ENCODE data around the gene DNAH14. TPM values are rescaled to one million over a fixed set of nuclear protein-coding genes. Genes with fewer than 3 reads are reported as not detected.

Gene DNAH14
- total and polyA plus RNA-seq, 2 of the 8 experiments (the other 6 are each of a cell fraction or from before 2014, with no cell fraction given): 8.4 to 40.7 TPM

DNA sequence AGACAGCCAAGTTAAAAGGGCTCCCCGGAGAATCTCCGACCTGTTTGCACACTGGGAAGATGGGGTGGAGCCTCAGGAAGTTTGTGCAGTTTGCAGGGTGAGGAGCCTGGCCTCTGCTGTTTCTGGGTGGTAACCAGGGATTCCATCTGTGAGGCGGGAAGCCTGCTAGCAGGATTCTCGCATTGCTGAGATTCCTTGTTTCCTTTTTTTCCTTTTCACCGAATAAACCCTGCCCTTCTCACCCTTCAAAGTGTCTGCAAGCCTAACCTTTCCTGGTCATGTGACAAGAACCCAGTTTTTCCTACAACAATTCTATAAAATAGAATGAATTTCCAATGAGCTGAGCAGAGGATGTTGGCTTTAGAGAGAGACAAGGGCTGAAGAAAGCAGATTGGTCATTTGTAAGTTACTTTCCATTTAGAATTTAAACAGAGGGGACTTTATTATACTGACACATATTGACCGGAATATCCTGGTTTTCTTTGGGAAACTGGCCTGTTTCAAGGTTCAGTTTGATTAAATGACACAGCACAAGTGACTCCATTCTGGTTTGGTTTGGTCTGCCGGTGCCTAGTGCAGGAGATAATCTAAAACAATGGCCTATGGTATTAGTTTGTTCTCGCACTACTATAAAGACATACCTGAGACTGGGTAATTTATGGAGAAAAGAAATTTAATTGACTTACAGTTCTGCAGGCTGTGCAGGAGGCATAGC is 48.7 kb upstream of the DNAH14 start (continued):
- TF ChIP-seq TEAD4 (IDR thresholded peaks at IDR 0.05; ENCODE audit: low read depth, low read length) (peak; percentile 98), ASH2L (IDR thresholded peaks at IDR 0.05; ENCODE audit: low read length) (no peak), EGR1 (IDR thresholded peaks at IDR 0.05; ENCODE audit: borderline replicate concordance, low read depth, low read length) (no peak), POLR2AphosphoS5 (IDR thresholded peaks at IDR 0.05; ENCODE audit: low read depth, low read length) (no peak), FOSL1 (IDR thresholded peaks at IDR 0.05; ENCODE audit: insufficient read depth, low read depth, low read length) (no peak), HDAC6 (IDR thresholded peaks at IDR 0.05; ENCODE audit: low read depth, low read length) (no peak), CBX8 (IDR thresholded peaks at IDR 0.05; ENCODE audit: borderline replicate concordance, low read depth, low read length) (no peak), CEBPB (IDR thresholded peaks at IDR 0.05; ENCODE audit: low read depth, low read length) (no peak), CHD2 (IDR thresholded peaks at IDR 0.05; ENCODE audit: low read length) (no peak), JUND (IDR thresholded peaks at IDR 0.05; ENCODE audit: low read length) (no peak), CREB1 (IDR thresholded peaks at IDR 0.05) (no peak), SRF (IDR thresholded peaks at IDR 0.05; ENCODE audit: low read depth, low read length) (no peak), BACH1 (IDR thresholded peaks at IDR 0.05; ENCODE audit: low read length) (no peak), TAF1 (IDR thresholded peaks at IDR 0.05; ENCODE audit: low read depth, low read length) (no peak), POLR2A (IDR thresholded peaks at IDR 0.05; ENCODE audit: control extremely low read depth in 1 of 2, low read depth in 2 of 2, low read length in 2 of 2) (no peak)

Measured in H1 (cell line).